Activated gamma-delta T cell (primary cell): Measurements from ENCODE around the gene CLEC11A.
A peak's percentile ranks its signal among the peaks of the same experiment; 100 is the strongest.

Source experiments
- DNase-seq: peaks from one replicate; lab custom pipeline; 2025; lab: John Stamatoyannopoulos, UW
- total RNA-seq, 2 donors: gene quantifications; one replicate each; lab custom pipeline; 2026; lab: John Stamatoyannopoulos, UW

Gene CLEC11A, protein sequence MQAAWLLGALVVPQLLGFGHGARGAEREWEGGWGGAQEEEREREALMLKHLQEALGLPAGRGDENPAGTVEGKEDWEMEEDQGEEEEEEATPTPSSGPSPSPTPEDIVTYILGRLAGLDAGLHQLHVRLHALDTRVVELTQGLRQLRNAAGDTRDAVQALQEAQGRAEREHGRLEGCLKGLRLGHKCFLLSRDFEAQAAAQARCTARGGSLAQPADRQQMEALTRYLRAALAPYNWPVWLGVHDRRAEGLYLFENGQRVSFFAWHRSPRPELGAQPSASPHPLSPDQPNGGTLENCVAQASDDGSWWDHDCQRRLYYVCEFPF
- 3.4 to 3.5 reads per million in 2 donors for total RNA-seq

DNA sequence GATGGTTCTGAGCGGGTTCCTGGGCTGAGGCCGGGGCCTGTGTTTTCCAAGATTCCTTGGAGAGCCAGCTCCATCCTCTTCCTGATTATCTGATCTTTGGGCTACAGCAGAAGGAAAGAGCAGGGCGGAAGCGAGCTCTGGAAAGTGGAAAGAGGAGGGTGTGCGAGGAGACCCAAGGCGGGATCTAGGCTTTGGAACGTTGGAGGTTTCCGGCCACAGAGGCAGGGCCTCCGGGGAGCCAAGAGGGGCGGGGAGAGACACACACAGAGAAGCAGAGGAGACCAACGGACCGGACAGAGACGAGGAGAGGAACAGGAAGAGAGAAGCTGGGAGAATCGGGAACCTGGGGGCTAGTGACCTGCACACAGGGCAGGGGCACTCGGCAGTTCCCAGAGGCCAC lies at the start of gene CLEC11A:
Gene CLEC11A, plus strand, starts transcription at position 296 of the 400 bp plus-strand sequence. CDS start 162 bp downstream, outside the sequence.
- DNase-seq = no peak

DNA sequence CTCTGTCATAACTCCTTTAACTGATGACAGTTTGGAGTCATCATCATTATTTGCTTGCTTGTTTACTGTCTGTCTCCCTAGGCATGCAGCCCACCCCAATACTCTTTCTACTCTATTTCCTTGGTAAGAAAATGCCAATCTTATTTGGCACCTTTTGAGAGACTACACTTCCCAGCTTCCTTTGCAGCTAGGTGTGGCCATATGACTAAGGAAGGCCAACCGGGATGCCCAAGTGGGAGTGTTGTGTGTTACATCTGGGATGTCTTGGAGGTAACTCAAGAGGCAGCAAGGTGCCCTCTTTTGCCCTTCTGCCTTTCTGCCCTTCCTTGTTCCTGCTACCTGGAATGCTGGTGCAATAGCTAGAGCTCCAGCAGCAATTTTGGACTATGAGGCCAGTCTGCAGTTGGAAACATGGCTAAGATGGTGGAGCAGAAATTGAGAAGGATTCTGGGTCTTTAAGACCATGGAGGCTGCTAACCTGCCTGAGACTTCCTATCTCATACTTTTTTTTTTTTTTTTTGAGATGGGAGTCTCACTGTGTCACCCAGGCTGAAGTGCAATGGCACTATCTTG lies 46.5 kb upstream of the CLEC11A start:
- no peak for DNase-seq

DNA sequence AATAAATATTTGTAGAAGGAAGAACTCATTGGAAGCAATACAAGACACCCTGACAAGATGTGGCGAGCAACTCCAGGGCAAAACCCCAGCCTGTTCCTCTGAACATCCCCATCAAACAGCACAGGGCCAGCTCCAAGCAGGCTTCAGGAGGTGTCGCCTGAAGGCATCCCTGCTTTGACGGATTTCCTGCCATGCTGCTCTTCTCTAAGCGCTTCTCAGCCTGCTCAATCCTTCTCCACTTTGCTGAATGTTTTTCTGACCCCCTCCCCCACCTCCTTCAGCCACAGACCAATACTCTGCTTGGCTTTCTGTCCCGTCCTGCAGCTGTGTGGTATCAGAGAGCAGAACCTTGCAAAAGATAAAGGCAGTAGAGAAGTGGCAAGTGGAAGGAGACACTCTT lies 45.5 kb upstream of the CLEC11A start:
- no peak for DNase-seq

DNA sequence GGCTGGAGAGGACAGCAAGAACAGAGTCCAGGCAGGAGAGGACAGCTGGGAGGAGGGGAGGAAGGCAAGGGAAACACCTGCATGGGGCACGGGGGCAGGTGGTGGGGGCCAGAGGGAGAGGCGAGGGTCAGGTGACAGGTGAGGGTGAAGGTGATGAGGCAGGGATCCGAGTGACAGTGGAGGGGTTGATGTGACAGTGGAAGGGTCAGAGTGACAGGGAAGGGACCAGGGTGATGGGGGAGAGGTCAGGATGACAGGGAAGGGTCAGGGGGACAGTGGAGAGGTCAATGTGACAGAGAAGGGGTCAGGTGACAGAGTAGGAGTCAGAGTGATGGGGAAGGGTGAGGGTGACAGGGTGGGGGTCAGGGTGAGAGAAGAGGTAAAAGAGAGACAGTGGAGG lies 44.8 kb upstream of the CLEC11A start:
- no peak for DNase-seq

DNA sequence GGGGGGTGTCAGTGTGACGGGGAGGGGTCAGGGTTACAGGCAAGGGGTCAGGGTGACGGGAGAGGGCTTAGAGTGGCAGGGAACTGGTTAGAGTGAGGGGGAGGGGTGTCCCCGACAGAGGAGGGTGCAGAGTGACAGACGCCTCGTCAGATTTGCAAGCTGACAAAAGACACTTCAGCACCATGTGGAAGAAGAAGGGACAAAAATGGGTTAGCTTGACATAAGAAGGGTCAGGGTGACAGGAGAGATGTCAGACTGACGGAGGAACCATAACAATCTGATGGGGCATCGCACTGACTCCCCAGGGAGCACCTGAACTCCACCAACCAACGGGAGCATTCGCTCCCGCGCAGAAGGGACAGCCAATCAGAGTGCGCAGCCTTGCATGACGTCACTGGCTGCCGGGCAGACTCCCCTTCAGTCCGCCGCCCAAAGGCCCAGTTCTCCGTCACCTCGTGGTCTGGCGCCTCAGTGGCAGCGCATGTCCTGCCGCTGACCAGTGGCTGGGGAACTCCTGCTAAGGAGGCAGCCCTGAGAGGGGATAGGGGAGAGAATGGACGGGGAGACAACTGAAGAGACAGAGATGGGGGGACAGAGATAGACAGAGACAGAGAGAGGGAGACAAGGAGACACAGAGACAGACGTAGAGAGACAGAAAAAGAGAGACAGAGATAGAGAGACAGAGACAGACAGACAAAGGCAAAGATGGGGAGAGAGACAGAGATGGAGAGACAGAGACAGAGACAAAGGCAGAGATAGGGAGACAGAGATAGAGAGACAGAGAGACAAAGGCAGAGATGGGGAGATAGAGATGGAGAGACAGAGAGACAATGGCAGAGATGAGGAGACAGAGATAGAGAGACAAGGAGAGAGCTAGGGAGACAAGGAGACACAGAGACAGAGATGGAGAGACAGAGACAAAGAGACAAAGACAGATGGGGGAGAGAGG lies 43.7 kb upstream of the CLEC11A start:
- peak; percentile 39 for DNase-seq

DNA sequence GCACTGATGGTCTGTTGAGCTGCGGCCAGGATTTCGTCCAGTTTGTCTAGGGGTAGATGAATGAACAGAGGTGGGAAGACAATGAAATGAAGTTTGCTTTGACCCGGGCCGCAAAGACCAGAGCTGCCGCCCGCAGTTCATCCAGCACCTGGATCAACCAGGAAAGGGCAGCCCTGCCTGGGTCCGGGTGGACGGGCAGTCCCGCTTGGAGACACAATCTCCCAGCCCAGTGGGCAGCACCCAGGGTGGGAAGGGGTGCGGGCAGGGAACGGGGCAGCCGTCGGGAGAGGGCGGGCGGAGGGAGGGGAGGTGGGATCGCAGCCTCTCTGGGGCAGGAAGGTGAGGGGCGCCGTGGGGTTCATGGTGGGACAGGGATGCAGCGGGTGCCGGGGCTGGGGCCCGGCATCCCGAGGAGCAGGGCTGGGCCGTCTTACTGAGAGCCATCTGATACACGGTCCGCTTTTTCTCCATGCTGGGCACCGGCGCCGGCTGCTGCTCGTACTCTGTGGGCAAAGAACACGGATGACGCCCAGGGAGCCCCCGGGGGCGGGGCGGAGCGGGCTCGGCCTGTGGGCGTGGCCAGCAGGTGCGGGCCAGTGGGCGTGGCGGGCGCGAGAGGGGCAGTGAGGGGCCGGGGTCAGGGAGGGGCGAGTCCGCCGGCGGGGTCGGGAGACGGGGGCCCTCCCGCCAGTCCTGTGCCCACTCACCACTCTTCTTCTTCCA lies 36.7 kb upstream of the CLEC11A start:
- DNase-seq = no peak

DNA sequence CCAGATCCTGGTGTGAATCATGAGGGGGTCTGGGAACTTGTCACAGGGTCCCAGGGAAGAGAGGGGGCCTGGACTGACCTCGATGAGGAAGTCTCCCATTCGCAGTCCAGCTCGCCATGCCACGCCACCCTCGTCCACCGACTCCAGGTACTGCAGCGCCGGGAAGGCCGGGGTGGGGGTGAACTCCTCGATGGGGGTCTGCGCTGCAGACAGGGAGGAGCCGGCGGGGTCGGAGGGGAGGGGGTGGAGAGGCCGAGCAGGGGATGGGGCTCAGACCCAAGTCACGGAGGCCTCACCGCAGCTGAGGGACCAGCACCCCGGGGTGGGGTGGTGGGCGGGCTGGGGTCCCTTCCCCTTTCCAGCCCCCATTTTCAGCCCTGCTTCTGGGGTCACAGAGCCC lies 34.4 kb upstream of the CLEC11A start:
- no peak for DNase-seq

DNA sequence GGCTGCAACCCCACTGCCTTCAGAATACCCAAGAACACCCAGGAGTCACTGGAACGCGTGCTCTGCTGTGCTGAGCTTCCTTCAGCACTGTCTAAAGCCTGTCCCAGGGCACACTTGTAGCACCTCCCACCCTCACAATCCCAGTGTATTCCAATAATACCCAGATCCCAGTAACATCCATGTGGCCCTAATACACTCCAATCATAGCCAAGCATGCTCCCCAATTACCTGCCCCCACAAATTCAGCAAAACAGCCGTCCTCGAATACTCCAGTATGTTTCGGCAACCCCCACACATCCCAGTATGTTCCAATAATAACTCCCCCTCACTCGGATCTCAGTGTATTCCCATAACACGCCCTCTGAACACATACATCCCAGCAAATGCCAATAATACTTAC lies 32.7 kb upstream of the CLEC11A start:
- DNase-seq = no peak

DNA sequence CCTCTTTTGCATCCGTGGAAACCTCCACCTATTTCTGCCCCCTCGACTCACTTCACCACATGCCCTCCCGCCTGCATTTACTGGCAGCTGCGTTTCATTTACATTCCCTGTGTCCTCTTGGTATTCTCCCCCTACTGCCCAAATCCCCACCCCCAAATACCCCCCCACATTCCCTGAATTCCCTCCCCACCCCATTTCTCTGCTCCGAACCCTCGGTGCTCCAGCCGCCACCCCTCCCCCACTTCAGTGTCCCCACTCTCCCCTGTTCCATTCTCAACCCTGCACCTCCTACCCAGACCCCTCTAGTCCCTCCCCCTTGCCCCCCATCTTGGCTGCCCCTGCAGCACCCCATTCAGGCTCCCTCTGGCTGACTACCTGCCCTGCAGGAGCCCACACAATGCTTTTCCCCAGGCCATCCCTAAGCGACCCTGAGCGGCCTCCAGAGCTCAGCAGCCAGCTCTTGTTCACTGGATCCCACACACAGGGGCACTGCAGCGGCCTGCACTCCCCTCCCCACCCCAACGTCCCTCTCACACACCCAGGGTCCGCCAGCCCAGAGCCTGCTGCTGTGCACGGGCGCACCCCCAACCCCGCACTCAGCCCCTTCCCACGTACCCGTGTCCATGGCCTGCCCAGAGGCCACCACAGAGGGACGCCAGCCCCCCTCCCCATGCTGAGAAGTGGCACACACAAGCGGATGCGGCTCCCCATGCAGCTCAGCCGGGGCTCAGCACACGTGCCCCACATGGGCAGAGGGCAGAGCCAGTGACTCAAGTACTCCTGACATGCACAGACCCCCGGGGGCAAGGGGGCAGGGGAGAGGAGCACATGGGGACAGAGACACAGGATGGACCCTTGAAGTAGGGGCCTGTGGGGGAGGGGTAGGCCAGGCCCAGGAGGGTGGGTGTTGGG lies 29.8 kb upstream of the CLEC11A start:
- no peak for DNase-seq

DNA sequence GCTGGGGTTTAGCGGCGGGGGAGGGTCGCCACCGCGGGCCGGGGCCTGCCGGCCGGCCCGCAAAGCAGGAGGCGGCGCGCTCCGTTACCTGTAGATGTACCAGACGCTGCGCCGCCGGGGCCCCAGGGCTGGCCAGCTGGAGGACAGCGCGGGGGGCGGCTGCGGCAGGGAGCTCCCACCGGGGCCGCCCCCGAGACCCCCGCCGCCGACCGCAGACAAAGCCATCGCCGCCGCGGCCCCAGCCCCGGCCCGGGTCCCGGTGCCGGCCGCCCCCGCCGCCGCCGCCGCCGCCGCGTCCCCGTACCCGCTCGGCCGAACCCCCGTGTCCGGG lies 28.4 kb upstream of the CLEC11A start:
- no peak for DNase-seq

DNA sequence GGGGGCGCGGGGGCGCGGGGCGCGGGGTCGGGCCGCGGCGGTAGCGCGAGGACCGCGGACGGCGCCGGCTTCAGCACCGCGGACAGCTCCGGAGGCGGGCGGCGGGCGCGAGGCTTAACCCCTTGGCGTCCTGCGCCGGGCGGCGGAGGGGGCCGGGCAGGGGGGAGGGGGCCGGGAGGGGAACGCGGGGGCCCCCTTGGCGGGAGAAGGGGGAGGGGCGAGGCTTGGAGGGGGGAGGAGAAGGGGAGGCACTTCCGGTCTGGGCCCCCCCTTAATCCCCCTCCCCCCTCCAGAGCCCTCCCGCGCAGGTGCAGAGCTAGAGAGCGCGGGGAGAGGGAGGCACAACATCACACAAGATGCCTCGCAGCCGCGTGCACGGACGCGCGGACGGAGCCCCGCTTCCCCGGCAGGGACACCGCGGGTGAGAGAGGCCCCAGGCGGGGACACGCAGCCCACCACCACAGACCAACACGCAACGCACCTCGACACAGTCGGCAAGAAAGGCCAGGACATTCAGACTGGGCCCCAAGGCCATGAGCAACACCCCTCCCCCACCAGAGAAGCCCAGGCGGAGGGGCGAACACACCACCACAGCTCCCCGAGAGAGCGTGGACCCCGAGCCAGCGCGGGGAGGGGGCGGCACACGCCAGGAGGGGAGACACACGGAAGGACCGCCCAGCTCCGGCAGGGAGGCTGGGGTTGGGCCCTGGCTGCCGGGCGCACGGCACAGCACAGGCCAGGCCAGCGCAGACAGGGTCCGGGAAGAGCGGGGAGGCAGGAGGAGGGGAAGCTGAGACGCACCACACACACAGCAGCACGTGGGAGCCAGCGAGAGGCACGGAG lies 27.7 kb upstream of the CLEC11A start:
- DNase-seq = no peak

DNA sequence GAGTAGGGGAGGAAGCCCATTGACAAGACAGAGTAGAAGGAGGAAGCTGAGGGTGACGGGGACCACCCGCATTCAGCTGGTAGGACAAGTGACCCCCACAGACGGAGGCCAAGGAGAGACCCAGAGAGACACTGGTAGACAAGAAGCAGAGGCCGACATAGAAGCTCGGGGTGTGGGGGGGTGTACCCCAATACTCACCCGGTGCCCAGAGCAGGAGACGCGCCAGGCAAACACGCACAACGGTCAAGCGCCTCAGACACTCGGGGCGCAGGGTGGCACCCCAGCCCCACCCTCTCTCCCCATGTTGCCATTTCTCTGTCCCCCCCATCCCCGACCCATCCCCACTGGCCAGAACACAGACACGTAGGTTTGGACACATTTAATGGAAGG lies 27.1 kb upstream of the CLEC11A start:
- no peak for DNase-seq

DNA sequence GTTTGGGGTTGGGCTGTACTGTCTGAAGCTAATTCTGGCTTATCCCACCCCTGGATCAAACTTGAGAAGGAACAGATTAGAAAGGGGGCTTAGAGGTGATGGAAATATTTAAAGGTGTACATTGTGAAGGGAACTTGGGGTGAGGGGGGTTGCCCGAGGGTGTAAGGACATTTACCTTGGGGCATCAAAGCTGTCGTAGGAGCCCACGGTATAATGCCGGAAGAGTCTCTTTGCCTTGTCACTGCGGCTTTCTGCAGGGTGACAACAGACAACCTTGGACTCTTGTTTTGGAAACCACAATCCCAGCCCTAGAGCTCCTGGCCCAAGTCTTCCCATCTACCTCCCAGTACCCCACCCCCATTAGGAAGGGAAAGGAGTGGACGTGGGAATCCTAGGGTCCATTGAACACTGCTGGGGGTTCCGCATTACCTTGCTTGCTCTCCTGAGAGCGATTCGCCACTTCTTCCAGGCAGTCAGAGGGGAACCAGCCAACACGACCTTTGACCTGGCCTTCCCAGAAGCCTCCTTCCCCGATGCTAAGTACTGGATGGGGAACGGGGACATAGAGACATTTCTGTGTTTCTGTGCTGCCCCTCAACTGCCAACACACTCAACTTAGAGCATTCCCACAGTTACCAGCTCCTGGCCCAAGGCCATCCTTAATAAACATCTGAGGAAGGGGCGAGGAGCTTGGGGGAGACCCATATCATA lies 25.6 kb upstream of the CLEC11A start:
- no peak for DNase-seq

DNA sequence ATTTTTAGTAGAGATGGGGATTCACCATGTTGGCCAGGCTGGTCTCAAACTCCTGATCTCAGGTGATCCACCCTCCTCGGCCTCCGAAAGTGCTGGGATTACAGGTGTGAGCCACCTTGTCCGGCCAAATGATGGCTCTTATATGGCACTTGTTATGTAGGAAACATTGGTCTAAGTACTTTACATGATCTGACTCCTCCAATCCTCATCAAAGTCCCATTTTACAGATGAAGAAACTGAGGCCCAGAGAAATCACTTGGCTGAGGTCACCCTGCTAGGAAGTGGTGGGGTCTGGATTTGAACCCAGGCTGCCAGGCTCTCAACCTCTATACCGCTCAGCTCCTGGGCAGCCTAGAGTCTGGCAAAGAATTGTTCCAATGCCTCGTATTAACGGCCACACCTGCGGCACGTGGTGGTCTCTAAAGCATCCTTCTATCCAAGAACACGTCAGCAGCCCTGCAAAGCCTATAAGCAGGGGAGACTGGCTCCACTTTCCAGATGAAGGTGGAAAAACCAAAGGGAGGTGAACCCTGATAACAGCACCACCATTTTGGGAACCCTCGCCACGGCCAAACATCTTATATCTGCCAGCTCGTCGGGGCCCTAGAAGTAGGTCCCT lies 21.7 kb upstream of the CLEC11A start:
- DNase-seq = no peak

DNA sequence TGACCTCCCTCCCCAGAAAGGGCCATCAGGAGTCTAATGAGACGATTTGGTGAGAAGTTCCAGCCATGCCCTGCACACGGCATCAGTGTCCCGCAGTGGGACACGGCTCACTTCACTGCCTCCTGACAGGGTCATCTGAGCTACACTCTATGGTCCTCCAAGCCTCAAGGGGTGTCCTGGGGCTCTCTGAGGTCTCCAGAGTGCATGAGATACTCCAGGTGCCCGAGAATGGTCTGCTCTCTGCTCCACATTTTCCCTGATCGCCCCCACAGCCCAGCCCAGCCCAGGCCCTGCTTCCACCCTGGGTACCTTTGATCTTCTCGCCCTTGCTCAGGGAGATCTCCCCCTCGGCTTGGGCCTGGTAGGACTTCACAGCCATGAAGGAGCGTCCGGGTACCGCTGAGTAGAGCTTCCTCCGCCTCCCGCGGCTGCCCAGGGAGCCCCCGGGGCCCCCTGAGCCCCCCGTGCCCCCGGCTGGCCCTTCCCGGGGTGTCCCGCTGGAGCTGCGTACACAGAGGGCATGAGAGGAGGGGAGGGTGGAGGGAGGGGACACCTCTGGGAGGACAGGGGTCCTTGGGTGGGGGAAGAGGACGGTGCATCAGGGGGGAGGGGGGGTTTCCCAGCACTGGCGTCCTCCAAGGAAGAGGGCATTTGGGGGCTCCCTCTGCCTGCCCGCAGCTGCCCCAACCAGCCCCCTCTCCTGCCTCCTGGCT lies 20.9 kb upstream of the CLEC11A start:
- no peak for DNase-seq

DNA sequence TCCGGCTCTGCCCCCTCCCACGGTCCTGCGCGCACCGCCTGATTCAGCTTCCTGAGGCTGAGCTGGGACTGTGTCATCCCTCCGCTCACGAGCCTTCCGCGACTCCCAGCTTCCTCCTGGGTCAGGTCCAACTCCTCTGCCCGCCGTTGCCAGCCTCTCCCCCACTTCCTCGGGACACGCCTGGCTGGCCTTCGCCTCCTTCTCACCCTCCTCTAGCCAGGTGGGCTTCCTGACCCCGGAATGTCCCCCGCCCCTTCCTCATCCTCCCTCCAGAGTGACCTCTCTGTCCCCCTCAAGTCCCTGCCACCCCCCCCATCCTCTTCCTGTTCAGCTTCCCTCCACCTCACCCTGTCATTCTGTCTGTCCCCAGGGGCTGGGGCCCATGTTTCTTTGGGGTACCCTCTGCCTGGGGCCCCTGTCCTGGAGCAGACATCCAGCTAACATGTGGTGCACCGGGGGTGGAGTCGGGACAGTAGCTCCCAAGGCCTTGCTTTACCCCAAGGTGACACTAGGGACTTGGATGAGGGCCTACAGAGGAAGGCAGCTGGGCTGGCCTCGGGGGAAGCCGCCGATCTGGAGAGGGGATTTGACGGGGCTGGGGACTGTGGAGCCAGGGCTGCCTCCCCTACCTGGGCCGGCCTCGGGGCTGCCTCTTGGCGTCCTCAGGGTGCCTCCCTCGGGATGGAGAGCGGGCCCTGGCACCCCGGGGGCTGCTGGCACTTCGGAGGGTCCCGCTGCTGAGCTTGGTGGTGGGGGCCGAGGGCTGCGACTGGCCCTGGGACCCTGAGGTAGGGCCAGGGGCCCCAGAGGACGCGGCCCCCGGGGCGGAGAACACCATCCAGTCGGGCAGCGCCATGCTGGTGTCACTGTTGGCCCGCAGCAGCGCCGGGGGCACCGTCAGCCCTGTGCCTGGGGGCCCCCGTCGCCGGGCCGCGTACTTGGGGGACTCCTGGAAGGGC lies 20.0 kb upstream of the CLEC11A start:
- DNase-seq = no peak
